SJCRH30 (cell line): Measurements from ENCODE around the gene ADIPOR2. TPM values are rescaled to one million over a fixed set of nuclear protein-coding genes. Genes with fewer than 3 reads are reported as not detected.

ENCODE experiments used
- DNase-seq, 2 experiments: peaks; one replicate each; pipeline ENCODE4 v3.0.0-alpha.2; 2015 to 2020
- H3K27ac ChIP-seq: fragments of 250-450 bp; sonication (Bioruptor Pico); 2 replicates; pipeline ENCODE4 v1.5.1; 2020; ENCODE audit warnings: mild to moderate bottlenecking, moderate library complexity
- H3K27me3 ChIP-seq: fragments of 250-450 bp; sonication (Bioruptor Pico); 2 replicates; pipeline ENCODE4 v1.5.1; 2020; ENCODE audit warnings: mild to moderate bottlenecking, moderate library complexity
- H3K36me3 ChIP-seq: fragments of 250-450 bp; sonication (Bioruptor Pico); 2 replicates; pipeline ENCODE4 v1.5.1; 2020; ENCODE audit warnings: mild to moderate bottlenecking, moderate library complexity
- H3K4me1 ChIP-seq: fragments of 250-450 bp; sonication (Bioruptor Pico); 2 replicates; pipeline ENCODE4 v1.5.1; 2020; ENCODE audit warnings: mild to moderate bottlenecking, moderate library complexity
- H3K4me3 ChIP-seq: fragments of 250-450 bp; sonication (Bioruptor Pico); 2 replicates; pipeline ENCODE4 v1.5.1; 2020; ENCODE audit warnings: mild to moderate bottlenecking, moderate library complexity
- H3K9me3 ChIP-seq: fragments of 250-450 bp; sonication (Bioruptor Pico); replicated peaks from 2 replicates; pipeline ENCODE4 v1.5.1; 2020; ENCODE audit warnings: mild to moderate bottlenecking, moderate library complexity
- total RNA-seq: library from RNA; depleted of rRNA; stranded (reverse); fragments of >200 nt; shearing (Covaris generic); gene quantifications from 2 replicates; pipeline ENCODE4 v1.2.3, GENCODE V29; 2014

Gene ADIPOR2
- total RNA-seq, 1 experiment from 2014 or later: 62.5 TPM

DNA sequence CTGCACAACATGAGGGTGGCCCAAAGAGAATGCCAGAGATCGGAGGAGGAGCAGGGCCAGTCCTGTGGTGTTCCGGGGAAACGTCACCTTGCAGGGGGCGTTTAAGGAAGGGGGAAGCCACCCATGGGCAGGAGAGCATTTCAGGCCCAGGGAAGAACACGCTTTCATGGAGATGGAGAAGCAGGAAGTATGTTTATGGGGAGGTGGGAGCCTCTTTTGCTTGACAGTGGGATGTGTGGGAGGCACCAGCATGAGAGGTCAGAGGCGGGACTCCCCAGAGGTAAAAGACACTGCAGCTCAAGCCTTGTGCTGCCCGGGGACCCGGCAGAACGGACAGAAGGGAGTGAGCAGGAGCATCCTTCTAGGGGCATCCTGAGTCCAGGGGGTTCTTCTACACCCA is 128.2 kb downstream of the ADIPOR2 start:
- no peak for DNase-seq
- H3K4me3 ChIP-seq: no peak overlapping the region
- peaks cover 42% of the 10 kb centered on the region for H3K27me3 ChIP-seq
- 0 out of 2 replicates have a peak, but pooled peaks cover 4% of the 10 kb centered on the region for H3K4me1 ChIP-seq
- no peaks in the 10 kb centered on the region for H3K9me3 ChIP-seq
- no peaks in the 10 kb centered on the region for H3K36me3 ChIP-seq
- H3K27ac ChIP-seq: no peak overlapping the region

DNA sequence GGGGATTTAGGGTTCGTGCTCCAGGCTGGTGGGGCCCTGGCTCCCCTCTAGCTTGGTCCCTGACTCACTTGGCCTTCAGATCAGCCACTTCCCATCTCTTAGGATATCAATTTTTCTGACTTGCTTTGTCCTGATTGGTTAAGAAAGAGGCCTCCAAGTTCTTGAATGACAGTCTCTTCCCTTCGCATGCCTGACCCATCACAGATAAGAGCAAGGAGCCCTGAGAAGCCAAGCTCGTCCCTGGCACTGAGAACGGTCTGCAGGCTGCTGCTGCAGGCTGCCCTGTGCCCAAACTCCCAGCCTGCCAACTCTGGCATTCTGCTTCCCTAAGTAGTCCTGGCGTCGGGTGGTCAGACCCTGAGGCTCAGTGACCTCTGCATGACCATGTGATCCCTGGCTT is 128.7 kb downstream of the ADIPOR2 start:
- DNase-seq: no peak
- Histone ChIP-seq H3K9me3 (no peaks in the 10 kb centered on the region), H3K27me3 (peaks cover 42% of the 10 kb centered on the region), H3K27ac (no peak overlapping the region), H3K36me3 (no peaks in the 10 kb centered on the region), H3K4me1 (0 out of 2 replicates have a peak, but pooled peaks cover 4% of the 10 kb centered on the region), H3K4me3 (no peak overlapping the region)

DNA sequence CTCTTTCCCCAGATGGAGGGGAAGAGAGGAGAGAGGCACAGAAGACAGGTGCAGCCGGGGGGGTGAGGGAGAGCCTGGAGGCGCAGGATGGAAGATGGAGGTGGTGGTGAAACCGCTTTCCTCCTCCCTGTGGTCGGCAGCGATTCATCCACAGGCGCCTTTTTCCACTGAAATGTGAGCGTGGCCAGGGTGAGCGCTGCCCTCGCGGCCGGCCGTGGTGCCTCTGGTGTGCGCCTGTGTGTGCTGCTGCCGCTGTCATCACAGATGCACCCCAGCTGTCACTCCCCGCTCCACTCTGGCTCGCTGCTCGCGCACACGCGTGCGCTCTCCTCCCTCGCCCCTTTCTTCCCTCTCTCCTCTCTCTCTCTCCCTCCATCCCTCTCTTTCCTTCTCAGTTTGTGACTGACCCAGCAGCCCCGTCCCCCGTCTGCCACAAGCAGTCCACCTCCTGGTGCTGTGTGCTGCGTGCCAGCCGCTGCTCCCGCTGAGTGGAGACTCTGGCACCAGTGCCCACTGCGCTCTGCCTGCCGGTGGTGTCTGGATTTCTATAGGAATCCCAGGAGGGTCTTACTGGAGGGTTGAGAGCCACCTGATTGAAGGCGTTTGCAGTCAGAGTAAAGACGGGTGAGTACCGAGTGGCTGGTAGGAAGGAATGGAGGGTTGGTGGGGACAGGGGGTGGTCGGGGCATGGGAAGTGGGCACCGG is 129.5 kb downstream of the ADIPOR2 start, which contains the start of gene LRTM2:
Gene LRTM2 (plus strand): TSS at position 375 of the 705 bp plus-strand sequence. CDS start 7,584 bp downstream, outside the sequence.
- Histone ChIP-seq H3K27ac (no peak within 1 kb of the TSS), H3K36me3 (no peaks in the 10 kb centered on the region), H3K27me3 (peaks cover 42% of the 10 kb centered on the region), H3K9me3 (no peaks in the 10 kb centered on the region), H3K4me1 (0 out of 2 replicates have a peak, but pooled peaks cover 4% of the 10 kb centered on the region), H3K4me3 (no peak within 1 kb of the TSS)
- DNase-seq: peak; percentile 50 to 70

DNA sequence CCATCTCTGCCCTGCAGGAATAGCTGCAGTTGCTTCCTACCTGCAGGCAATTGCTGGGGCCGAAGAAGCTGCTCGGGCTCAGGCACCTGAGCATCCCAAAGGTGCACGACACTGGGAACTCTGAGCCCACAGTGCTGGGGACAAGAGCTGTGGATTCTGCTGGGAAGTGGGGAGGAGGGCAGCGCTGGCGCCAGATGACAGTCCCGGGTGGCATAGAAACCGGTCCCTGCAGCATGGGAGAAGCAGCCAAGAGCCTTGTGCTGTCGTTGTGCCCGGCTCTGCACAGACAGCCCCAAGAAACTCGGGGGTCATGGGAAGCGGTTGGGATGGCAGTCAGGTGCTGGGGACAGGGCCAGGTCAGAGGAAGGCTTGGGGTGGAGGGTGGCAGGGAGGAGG is 130.0 kb downstream of the ADIPOR2 start:
- Histone ChIP-seq H3K4me1 (0 out of 2 replicates have a peak, but pooled peaks cover 4% of the 10 kb centered on the region), H3K27me3 (peaks cover 42% of the 10 kb centered on the region)

DNA sequence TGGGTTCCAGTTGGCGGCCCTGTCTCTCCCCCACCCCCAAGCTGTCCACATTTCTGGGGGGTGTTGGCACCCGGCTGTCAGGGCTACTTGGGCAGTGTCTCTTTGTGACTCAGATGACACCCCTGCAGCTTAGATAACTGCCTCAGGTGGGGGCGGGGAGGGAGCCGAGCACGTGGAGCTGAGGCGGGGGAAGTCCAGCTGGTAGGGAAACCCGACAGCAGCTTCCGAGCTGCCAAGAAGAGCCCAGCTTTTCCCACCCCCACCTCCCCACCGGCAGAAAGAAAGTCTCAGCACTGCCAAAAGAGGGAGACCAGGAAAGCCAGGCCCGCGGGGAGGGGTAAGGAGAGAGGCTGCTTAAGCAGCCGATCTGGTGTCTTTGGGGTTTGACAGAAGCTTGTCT is 130.9 kb downstream of the ADIPOR2 start:
- no peak overlapping the region for H3K4me3 ChIP-seq
- no peaks in the 10 kb centered on the region for H3K36me3 ChIP-seq
- H3K9me3 ChIP-seq: no peaks in the 10 kb centered on the region
- H3K4me1 ChIP-seq: 0 out of 2 replicates have a peak, but pooled peaks cover 4% of the 10 kb centered on the region
- no peak overlapping the region for H3K27ac ChIP-seq
- no peak for DNase-seq
- peaks cover 42% of the 10 kb centered on the region for H3K27me3 ChIP-seq

More for the DNA sequence above, 130.0 kb downstream of the ADIPOR2 start:
- no peak overlapping the region for H3K4me3 ChIP-seq
- H3K9me3 ChIP-seq: no peaks in the 10 kb centered on the region
- no peaks in the 10 kb centered on the region for H3K36me3 ChIP-seq
- H3K27ac ChIP-seq: no peak overlapping the region
- no peak for DNase-seq

DNA sequence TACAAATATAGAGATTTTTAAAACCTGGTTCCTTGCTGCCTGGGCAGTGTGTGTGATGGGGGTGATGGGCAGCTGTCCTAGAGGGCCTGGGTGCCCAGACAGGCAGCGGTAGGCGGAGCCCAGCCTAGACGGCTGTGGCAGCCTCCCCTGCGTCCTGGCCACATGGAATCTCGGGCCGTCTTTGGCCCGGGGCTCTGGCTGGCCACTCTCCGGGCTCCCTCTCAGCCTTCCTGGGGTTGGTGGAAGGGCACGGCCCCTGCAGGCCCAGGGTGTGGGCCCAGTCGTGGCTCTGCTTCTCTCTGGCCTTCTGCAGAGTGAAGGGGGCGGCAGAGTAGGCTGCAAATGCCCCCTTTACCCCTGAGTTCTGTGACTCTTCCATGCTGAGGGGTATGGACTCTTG is 131.8 kb downstream of the ADIPOR2 start:
- H3K27me3 ChIP-seq: peaks cover 42% of the 10 kb centered on the region

DNA sequence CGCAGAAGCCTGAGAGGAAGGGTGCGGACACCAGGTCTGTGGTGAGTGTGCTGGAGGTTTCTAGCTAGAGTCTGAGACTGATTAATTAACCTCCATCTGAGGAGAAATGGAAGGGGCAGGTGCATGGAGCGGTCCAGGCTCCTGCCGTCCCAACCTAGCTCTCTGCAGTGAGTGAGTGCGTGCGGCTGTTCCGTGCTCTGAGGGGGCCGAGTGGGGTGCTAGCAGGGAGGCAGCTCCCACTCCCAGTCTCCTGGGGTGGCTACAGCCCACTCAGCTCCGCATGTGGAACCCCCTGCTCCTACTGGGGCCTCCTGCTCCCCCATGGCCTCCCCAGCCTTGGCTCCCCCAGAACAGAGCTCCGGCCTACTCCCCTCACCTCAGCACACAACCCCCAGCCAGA is 132.4 kb downstream of the ADIPOR2 start:
- Histone ChIP-seq H3K36me3 (no peaks in the 10 kb centered on the region), H3K4me1 (0 out of 2 replicates have a peak, but pooled peaks cover 4% of the 10 kb centered on the region), H3K27me3 (peaks cover 42% of the 10 kb centered on the region), H3K9me3 (no peaks in the 10 kb centered on the region), H3K27ac (no peak overlapping the region), H3K4me3 (no peak overlapping the region)
- DNase-seq: no peak

More for the DNA sequence above, 131.8 kb downstream of the ADIPOR2 start:
- Histone ChIP-seq H3K9me3 (no peaks in the 10 kb centered on the region), H3K27ac (no peak overlapping the region), H3K4me3 (no peak overlapping the region), H3K36me3 (no peaks in the 10 kb centered on the region), H3K4me1 (0 out of 2 replicates have a peak, but pooled peaks cover 4% of the 10 kb centered on the region)
- DNase-seq: no peak

DNA sequence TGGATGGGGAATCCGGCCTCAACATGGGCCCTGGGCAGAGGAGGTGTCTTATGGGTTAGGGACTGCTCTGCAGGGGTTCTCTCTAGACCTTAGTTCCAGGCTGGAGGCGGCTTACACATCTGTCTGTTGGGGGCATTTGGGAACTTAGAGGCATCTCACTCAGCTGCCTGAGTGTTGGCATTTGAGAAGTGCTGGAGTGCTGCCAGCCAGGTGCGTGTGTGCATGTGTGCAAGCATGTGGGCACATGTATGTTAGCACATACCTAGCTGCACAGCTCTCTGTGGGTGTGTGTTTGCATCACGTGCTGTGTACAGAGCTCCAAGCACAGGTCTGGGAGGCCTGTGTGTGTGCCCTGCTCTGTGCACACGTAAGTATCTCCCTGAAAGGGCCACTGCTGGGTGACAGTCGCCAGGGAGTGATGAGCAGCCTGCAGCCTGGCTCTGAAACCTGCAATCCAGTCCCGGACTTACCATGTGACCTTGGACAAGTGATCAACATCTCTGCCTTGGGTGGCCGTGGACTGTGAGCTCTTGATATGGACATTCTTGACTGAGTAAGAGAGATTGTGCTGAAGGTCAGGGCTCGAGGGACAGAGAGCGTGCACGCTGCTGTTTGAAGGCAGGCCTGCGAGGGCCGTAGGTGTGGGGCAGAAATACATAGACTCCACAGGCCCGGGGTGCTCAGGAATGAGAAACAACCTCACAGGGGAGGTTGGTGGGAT is 134.7 kb downstream of the ADIPOR2 start:
- Histone ChIP-seq H3K4me1 (no peaks in the 10 kb centered on the region), H3K27me3 (peaks cover 28% of the 10 kb centered on the region), H3K36me3 (no peaks in the 10 kb centered on the region), H3K9me3 (no peaks in the 10 kb centered on the region), H3K27ac (no peak overlapping the region), H3K4me3 (no peak overlapping the region)
- DNase-seq: no peak

DNA sequence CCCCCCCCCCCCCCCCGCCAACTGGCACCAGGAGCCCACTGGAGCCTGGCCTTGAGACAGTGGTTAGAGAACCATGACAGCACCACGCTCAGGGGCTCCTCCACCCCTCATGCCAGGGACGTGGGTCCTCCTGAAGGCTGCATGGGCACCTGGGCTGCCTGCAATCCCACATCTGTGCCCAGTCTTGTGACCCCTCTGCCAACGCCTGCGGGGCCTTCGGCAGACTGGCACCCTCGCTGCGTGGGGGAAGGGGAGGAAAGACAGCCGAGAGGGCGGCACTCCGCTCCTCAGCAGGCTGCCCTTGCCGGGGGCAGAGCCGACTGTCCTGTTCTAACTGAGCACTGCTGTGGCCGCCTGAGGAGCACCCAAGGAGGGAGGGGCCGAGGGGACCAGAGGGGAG is 135.5 kb downstream of the ADIPOR2 start:
- no peak overlapping the region for H3K27ac ChIP-seq
- no peaks in the 10 kb centered on the region for H3K36me3 ChIP-seq
- H3K9me3 ChIP-seq: no peaks in the 10 kb centered on the region
- peaks cover 19% of the 10 kb centered on the region for H3K27me3 ChIP-seq
- H3K4me3 ChIP-seq: no peak overlapping the region
- H3K4me1 ChIP-seq: peaks cover 2% of the 10 kb centered on the region; the same call in 1 of the 2 replicates
- no peak for DNase-seq

DNA sequence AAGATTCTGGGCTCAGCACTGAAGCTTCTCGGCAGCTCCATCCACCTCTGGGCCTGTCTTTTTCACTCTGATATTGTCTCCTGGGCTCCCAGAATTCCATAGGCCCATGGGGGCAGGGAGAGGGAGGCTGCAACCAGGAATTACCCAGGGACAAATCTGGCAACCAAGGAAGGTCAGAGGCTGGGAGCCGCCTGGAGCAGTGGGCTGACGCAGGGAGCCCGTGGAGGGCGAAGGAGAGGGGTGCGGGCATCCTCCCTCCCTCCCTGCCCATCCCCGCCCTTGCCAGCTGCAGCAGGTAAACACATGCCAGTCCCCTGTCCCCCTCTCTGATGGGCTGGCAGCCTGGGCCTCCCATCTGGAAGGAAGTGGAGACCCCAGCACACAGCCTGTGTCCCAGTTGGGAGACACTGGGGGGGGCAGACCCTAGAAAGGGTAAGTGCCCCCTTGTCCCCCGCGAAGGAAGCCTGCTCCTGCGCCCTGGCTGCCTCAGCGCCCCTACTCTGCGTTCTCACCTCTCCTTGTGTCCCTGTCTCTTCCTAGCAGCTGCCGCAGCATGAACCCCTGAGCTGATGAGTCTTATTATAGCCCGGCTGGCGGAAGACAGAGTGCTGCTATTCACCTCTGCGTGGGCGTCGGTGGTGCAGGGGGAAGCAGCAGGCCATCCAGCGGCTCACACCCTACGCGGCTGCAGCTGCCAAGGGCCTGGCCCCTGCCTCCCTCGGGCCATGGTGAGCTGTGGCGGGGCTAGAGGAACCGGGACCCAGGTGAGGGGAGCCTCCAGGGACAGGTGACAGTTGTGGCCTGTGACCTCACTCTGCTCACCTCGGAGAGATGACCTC is 136.2 kb downstream of the ADIPOR2 start:
- Histone ChIP-seq H3K27me3 (peaks cover 12% of the 10 kb centered on the region; the same call in 1 of the 2 replicates), H3K4me1 (peaks cover 2% of the 10 kb centered on the region; the same call in 1 of the 2 replicates)
- peak; percentile 33 to 45 for DNase-seq

DNA sequence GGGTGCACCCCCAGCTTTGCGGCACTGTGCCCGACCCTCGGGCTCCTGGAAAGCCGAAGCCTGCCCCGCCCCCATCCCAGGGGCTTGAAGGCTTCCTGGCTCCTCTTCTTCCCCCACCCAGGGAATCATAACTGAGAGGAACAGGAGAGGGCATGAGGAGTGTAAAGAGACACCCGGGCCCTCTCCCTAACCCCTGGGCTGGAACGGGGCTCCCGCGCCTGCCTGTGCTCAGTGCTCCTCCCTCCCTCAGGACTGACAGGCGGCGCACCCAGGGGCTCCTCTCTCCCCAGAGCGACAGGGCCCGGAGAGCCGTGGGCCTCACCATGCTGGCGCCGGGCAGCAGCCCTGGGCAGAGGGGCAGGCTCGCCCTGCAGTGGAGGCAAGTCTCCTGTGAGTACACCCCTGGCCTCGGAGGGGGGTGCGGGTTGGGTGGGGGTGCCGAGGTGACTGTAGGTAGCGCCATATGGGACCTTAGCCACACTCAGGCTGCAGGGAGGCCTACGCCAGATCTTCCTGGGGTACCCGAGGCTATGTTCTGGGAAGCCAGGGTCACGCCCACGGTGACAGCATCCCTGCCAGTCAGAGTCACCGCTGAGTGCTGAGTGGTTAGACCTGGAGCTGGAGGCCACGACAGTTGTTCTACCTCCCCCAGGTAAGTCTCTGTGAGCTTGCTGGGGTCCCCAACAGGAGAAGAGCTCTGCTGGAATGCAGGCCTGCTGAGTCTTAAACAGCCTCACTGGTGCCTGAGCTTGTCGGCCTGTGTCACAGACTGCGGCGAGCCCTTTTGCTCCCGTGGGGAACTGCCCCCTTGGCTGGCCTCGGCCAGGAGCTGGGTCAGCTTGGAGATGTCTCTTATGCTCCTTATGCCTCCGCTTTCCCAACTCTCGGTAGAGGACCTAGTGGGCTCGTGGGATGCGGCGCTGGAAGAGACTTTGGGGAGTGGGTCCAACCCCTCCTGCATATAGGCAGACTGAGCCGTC is 137.2 kb downstream of the ADIPOR2 start:
- H3K27ac ChIP-seq: no peak overlapping the region
- peaks cover 2% of the 10 kb centered on the region; the same call in 1 of the 2 replicates for H3K4me1 ChIP-seq
- H3K27me3 ChIP-seq: peaks cover 2% of the 10 kb centered on the region; the same call in 1 of the 2 replicates
- no peak overlapping the region for H3K4me3 ChIP-seq
- DNase-seq: no peak
- H3K9me3 ChIP-seq: no peaks in the 10 kb centered on the region
- no peaks in the 10 kb centered on the region for H3K36me3 ChIP-seq

More for the DNA sequence above, 136.2 kb downstream of the ADIPOR2 start:
- H3K36me3 ChIP-seq: no peaks in the 10 kb centered on the region
- no peaks in the 10 kb centered on the region for H3K9me3 ChIP-seq
- no peak overlapping the region for H3K4me3 ChIP-seq
- H3K27ac ChIP-seq: no peak overlapping the region

DNA sequence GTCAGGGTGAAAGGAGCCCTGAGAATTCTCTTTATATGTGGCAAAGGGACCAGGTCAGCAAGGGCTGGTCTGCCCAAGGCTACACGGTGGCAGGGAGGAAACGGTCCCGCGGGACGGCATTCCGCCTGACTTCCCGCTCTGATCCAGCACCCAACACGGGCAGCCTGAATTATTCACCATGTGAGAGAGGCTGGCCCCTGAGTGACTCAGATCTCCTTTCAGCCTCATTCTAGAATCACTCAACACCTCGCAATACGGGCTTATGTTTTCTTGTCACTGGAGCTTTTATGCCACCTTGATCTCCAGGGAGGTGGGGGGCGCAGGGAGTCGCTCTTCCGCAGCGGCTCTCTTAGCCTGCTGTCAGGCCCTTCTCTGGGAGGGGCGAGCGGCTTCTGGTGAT is 138.0 kb downstream of the ADIPOR2 start:
- H3K4me3 ChIP-seq: no peak overlapping the region

DNA sequence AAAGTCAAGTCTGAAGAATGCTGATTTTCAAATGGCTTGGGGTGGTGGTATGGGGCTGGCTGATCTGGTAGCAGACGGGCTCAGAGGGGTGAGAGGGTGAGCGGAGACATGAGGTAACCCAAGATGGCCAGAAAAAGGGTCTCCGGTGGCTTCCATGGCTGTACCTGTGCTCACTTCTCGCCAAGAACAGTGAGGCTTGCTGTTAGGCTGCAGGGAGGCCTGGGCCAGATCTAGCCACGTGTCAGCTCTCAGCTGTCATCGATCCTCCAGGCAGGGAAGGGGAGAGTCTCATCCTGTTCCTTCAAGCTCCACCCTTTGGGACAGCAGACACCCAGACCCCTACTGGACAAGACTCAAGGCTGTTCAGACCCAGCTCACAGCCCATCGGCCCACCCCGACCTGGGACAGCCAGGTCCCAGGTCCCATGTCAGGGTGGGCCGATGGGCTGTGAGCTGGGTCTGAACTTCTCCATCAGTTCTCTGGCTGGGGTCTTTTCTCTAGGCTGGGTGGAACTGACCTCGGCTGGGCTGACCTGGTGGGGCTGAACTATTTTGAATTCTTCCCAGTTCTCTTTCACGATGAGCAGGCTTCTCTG is 138.5 kb downstream of the ADIPOR2 start:
- Histone ChIP-seq H3K27me3 (no peaks in the 10 kb centered on the region; the same call in 1 of the 2 replicates), H3K36me3 (no peaks in the 10 kb centered on the region), H3K4me3 (no peak overlapping the region), H3K4me1 (peaks cover 2% of the 10 kb centered on the region; the same call in 1 of the 2 replicates), H3K9me3 (no peaks in the 10 kb centered on the region), H3K27ac (no peak overlapping the region)
- DNase-seq: no peak

More for the DNA sequence above, 138.0 kb downstream of the ADIPOR2 start:
- Histone ChIP-seq H3K9me3 (no peaks in the 10 kb centered on the region), H3K4me1 (peaks cover 2% of the 10 kb centered on the region; the same call in 1 of the 2 replicates), H3K27ac (no peak overlapping the region), H3K27me3 (no peaks in the 10 kb centered on the region; the same call in 1 of the 2 replicates), H3K36me3 (no peaks in the 10 kb centered on the region)
- DNase-seq: no peak
